ENCODE data around the gene CLCN6. TPM values are rescaled to one million over a fixed set of nuclear protein-coding genes. Genes with fewer than 3 reads are reported as not detected.
A peak's percentile ranks its signal among the peaks of the same experiment; 100 is the strongest.

Gene CLCN6
- total and polyA plus RNA-seq, 7 donors, result 5.5 to 17.5 (median 8.3) TPM

DNA sequence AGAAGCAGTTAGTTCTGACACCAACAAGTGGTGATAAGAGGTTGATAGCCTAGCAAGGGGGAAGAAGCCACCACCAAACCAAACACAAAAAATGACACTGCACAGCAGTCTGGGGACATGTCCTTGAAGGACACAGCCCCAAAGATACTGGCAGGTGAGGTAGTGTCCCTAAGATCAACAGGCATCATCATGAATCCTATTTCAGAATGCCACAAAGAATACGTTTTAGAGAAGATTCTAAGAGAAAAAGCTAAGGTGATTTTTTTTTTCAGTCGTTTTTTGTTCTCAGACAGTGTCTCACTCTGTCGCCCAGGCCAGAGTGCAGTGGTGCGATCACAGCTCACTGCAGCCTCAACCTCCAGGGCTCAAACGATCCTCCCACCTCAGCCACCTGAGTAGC is 19.8 kb upstream of the CLCN6 start:
- peaks cover 0 to 6% of the 10 kb centered on the region in 2 donors for H3K36me3 ChIP-seq (ENCODE audit: insufficient read depth in 1 of 2, low read depth in 1 of 2)
- ATAC-seq, result no peak
- WGBS, 3 donors, result 62 to 68% (median 63%) methylated on average over 5 of the region's 5 CpGs
- H3K9me3 ChIP-seq, result no peaks in the 10 kb centered on the region
- no peak overlapping the region for H3K27ac ChIP-seq
- peaks cover 58% of the 10 kb centered on the region for H3K4me1 ChIP-seq
- no peaks in the 10 kb centered on the region for H3K27me3 ChIP-seq (ENCODE audit: insufficient read depth in 3 of 3, low read length in 2 of 3)
- DNase-seq, result no peak
- intact Hi-C loops (cut with DNase I), result loop anchor here in 1 of 2 donors (5.0 kb wide), 1 partner anchor 49 kb away; the partner anchor contains the start of gene AGTRAP
- no peak overlapping the region for H3K4me3 ChIP-seq
- TF ChIP-seq, protein P1, sequence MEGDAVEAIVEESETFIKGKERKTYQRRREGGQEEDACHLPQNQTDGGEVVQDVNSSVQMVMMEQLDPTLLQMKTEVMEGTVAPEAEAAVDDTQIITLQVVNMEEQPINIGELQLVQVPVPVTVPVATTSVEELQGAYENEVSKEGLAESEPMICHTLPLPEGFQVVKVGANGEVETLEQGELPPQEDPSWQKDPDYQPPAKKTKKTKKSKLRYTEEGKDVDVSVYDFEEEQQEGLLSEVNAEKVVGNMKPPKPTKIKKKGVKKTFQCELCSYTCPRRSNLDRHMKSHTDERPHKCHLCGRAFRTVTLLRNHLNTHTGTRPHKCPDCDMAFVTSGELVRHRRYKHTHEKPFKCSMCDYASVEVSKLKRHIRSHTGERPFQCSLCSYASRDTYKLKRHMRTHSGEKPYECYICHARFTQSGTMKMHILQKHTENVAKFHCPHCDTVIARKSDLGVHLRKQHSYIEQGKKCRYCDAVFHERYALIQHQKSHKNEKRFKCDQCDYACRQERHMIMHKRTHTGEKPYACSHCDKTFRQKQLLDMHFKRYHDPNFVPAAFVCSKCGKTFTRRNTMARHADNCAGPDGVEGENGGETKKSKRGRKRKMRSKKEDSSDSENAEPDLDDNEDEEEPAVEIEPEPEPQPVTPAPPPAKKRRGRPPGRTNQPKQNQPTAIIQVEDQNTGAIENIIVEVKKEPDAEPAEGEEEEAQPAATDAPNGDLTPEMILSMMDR (IDR thresholded peaks at IDR 0.05), result no peak

DNA sequence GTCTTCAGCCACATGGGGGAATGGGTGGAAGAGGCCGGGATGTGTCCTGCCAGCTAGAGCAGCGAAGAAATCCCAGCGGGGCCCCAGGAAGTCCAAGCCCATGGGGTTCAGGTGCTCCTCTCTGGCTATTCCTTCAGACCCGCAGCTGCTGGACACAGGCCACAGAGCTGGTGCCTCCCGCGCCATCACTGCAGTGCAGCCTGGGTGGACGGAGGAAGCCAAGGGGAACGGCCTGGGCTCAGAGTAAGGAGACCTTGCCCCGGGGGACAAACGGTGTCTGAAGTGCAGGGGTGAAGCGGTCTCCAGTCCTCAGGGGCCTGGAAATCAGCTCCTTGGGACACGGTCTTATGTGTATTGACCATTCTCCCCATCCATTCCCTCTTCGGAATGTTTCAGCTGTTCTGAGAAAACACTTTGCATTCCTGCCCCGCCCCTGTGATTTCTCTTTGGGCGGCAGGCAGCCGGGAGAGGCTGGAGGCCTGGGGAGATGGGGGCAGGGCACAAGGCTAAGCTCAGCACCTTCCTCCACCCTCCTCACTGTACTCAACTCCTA is 18.7 kb upstream of the CLCN6 start:
- H3K4me1 ChIP-seq, result peaks cover 69% of the 10 kb centered on the region
- TF ChIP-seq, protein P1 (IDR thresholded peaks at IDR 0.05), result no peak
- ATAC-seq (peak; percentile 14 to 58 (median 36)), DNase-seq (peak; percentile 69 to 80)
- no peaks in the 10 kb centered on the region for H3K27me3 ChIP-seq (ENCODE audit: insufficient read depth in 3 of 3, low read length in 2 of 3)
- H3K27ac ChIP-seq, result peak overlapping the region; percentile 98
- peaks cover 0 to 15% of the 10 kb centered on the region in 2 donors for H3K36me3 ChIP-seq (ENCODE audit: insufficient read depth in 1 of 2, low read depth in 1 of 2)
- no peaks in the 10 kb centered on the region for H3K9me3 ChIP-seq
- intact Hi-C loops (cut with DNase I), result loop anchor here in 1 of 2 donors (5.0 kb wide), 1 partner anchor 50 kb away; the partner anchor contains the start of gene AGTRAP
- WGBS, 3 donors, result 7 to 19% (median 11%) methylated on average over 15 to 16 of the region's 16 CpGs
- peak overlapping the region; percentile 33 for H3K4me3 ChIP-seq

DNA sequence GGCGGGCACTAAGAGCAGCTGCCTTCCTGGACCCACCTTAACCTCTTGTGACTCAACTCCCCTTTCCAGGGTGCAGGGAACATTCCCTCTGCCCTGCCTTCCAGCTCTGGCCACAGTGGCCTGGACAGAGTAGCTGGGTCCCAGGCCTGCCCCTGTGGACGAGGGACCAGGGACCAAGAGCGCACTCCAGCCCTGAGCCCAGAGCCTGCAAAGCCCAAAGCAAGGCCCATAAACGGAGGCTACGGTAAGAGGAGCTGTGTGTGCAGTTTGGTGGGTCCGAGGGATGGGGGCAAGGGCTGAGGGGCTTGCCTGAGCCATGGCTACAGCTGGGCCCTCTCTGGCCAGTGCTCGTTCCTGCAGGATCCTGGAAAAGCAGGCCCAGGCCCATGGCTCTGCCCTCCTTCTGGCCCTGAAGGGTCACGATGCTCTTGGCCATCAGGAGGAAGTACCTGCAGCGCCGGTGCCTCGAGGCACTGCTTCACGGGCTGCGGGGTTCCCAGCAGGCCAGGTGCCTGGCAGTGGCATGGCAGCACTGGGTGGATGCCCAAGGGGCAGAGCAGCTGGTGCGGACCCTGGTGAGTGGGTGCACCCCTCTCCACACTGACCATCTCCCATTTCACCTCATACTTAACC is 18.1 kb upstream of the CLCN6 start:
- H3K4me3 ChIP-seq, result peak overlapping the region; percentile 33
- H3K27ac ChIP-seq, result peak overlapping the region; percentile 98
- 50 to 73% (median 56%) methylated on average over 14 of the region's 14 CpGs for WGBS, 3 donors
- no peak for ATAC-seq
- H3K9me3 ChIP-seq, result no peaks in the 10 kb centered on the region
- intact Hi-C loops (cut with DNase I), result loop anchor here in 1 of 2 donors (5.0 kb wide), 1 partner anchor 51 kb away; the partner anchor contains the start of gene AGTRAP
- DNase-seq, result no peak
- peaks cover 75% of the 10 kb centered on the region for H3K4me1 ChIP-seq
- H3K27me3 ChIP-seq (ENCODE audit: insufficient read depth in 3 of 3, low read length in 2 of 3), result no peaks in the 10 kb centered on the region
- peaks cover 0 to 21% of the 10 kb centered on the region in 2 donors for H3K36me3 ChIP-seq (ENCODE audit: insufficient read depth in 1 of 2, low read depth in 1 of 2)
- TF ChIP-seq, protein P1 (IDR thresholded peaks at IDR 0.05), result no peak

DNA sequence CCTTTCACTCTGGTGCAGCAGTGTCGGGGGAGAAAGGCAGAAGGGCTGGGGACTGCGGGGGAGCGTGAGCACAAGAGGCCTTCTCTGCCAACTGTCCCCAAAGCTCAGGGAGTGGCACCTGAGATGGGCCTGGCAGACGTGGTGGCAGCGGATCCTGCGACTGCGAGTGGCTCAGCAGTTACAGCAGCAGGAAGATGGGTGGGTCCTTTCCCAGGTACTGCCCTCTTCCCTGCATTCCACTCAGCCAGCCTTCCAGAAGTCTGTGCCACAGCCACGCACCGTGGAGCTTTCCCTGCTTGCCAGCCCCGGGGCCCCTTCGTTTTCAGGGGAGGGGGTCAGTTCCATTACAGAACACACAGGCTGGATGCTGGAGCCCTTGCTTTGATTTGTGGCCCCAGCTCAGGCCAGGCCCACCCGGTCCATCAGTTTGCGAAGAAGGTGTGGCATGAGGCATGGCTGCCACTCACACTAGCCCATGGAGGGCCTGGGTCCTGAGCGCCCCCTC is 17.4 kb upstream of the CLCN6 start:
- TF ChIP-seq, protein P1 (IDR thresholded peaks at IDR 0.05), result no peak
- ATAC-seq, result no peak
- no peak for DNase-seq
- peaks cover 76% of the 10 kb centered on the region for H3K4me1 ChIP-seq
- H3K9me3 ChIP-seq, result no peaks in the 10 kb centered on the region
- intact Hi-C loops (cut with DNase I), result loop anchor here in 1 of 2 donors (5.0 kb wide), 1 partner anchor 51 kb away; the partner anchor contains the start of gene AGTRAP
- 41 to 68% (median 56%) methylated on average over 13 to 14 of the region's 14 CpGs for WGBS, 3 donors
- no peaks in the 10 kb centered on the region for H3K27me3 ChIP-seq (ENCODE audit: insufficient read depth in 3 of 3, low read length in 2 of 3)
- H3K36me3 ChIP-seq (ENCODE audit: insufficient read depth in 1 of 2, low read depth in 1 of 2), result peaks cover 0 to 28% of the 10 kb centered on the region in 2 donors
- peak overlapping the region; percentile 33 for H3K4me3 ChIP-seq
- peak overlapping the region; percentile 98 for H3K27ac ChIP-seq
